ENCODE data around the gene PDCD1.

Gene PDCD1

GRCh38 chr2:241848761-241849615 lies 9.7 kb downstream of the PDCD1 start:
- Histone ChIP-seq H3F3A (ENCODE audit: low read depth) (no peaks in the 10 kb centered on the region), H3K9ac (ENCODE audit: low read depth, low read length, poor library complexity, severe bottlenecking) (no peak overlapping the region), H3K79me2 (ENCODE audit: insufficient read depth, low read length) (no peaks in the 10 kb centered on the region), H3K9me3 (ENCODE audit: insufficient read depth, low read depth, low read length) (no peaks in the 10 kb centered on the region), H2AFZ (ENCODE audit: low read length) (no peak overlapping the region), H3K4me1 (ENCODE audit: insufficient read depth, low read length, poor library complexity, severe bottlenecking) (no peaks in the 10 kb centered on the region), H4K20me1 (ENCODE audit: insufficient read depth, low read length, poor library complexity, severe bottlenecking) (no peaks in the 10 kb centered on the region), H3K36me3 (ENCODE audit: insufficient read depth, low read length) (no peaks in the 10 kb centered on the region), H3K9me2 (replicated peaks; ENCODE audit: low read depth, low read length) (no peaks in the 10 kb centered on the region), H3K27me3 (ENCODE audit: insufficient read depth, low read length, poor library complexity, severe bottlenecking) (no peaks in the 10 kb centered on the region), H3K4me2 (ENCODE audit: low read depth, low read length, poor library complexity, severe bottlenecking) (no peak overlapping the region), H3K4me3 (ENCODE audit: low read length, poor library complexity, severe bottlenecking) (no peak overlapping the region)
- no peak for TF ChIP-seq EZH2phosphoT487 (IDR thresholded peaks at IDR 0.05; ENCODE audit: borderline replicate concordance)
- TF ChIP-seq, protein P1, sequence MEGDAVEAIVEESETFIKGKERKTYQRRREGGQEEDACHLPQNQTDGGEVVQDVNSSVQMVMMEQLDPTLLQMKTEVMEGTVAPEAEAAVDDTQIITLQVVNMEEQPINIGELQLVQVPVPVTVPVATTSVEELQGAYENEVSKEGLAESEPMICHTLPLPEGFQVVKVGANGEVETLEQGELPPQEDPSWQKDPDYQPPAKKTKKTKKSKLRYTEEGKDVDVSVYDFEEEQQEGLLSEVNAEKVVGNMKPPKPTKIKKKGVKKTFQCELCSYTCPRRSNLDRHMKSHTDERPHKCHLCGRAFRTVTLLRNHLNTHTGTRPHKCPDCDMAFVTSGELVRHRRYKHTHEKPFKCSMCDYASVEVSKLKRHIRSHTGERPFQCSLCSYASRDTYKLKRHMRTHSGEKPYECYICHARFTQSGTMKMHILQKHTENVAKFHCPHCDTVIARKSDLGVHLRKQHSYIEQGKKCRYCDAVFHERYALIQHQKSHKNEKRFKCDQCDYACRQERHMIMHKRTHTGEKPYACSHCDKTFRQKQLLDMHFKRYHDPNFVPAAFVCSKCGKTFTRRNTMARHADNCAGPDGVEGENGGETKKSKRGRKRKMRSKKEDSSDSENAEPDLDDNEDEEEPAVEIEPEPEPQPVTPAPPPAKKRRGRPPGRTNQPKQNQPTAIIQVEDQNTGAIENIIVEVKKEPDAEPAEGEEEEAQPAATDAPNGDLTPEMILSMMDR (conservative IDR thresholded peaks at IDR 0.05; ENCODE audit: low read length), result no peak

DNA sequence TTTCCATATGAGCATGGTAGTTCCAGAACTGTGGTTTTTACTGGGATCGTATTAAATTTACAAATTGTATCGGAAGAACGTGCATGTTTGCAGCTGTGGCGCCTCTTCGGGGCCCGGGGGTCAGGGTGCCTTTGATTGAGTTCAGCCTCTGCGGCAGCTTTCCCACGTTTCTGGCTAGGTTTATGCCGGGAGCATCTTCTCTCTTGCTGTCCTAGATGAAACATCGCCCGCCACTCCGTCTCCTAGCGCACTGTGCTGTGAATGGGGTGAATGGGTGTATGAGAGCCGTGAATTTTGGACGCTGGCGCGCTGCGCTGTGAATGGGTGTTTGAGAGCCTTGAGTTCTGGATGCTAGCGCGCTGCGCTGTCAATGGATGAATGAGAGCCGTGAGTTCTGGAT lies 12.3 kb downstream of the PDCD1 start:
- no peaks in the 10 kb centered on the region for H4K20me1 ChIP-seq (ENCODE audit: insufficient read depth, low read length, poor library complexity, severe bottlenecking)
- no peak overlapping the region for H2AFZ ChIP-seq (ENCODE audit: low read length)
- TF ChIP-seq, protein P1 (conservative IDR thresholded peaks at IDR 0.05; ENCODE audit: low read length), result no peak
- TF ChIP-seq EZH2phosphoT487 (IDR thresholded peaks at IDR 0.05; ENCODE audit: borderline replicate concordance), result no peak
- H3K4me2 ChIP-seq (ENCODE audit: low read depth, low read length, poor library complexity, severe bottlenecking), result no peak overlapping the region
- H3K4me3 ChIP-seq (ENCODE audit: low read length, poor library complexity, severe bottlenecking), result no peak overlapping the region
- H3K9ac ChIP-seq (ENCODE audit: low read depth, low read length, poor library complexity, severe bottlenecking), result no peak overlapping the region
- no peaks in the 10 kb centered on the region for H3K9me2 ChIP-seq (replicated peaks; ENCODE audit: low read depth, low read length)
- no peaks in the 10 kb centered on the region for H3K79me2 ChIP-seq (ENCODE audit: insufficient read depth, low read length)
- no peaks in the 10 kb centered on the region for H3K27me3 ChIP-seq (ENCODE audit: insufficient read depth, low read length, poor library complexity, severe bottlenecking)
- H3K9me3 ChIP-seq (ENCODE audit: insufficient read depth, low read depth, low read length), result no peaks in the 10 kb centered on the region
- H3K4me1 ChIP-seq (ENCODE audit: insufficient read depth, low read length, poor library complexity, severe bottlenecking), result no peaks in the 10 kb centered on the region
- H3F3A ChIP-seq (ENCODE audit: low read depth), result no peaks in the 10 kb centered on the region
- H3K36me3 ChIP-seq (ENCODE audit: insufficient read depth, low read length), result no peaks in the 10 kb centered on the region

DNA sequence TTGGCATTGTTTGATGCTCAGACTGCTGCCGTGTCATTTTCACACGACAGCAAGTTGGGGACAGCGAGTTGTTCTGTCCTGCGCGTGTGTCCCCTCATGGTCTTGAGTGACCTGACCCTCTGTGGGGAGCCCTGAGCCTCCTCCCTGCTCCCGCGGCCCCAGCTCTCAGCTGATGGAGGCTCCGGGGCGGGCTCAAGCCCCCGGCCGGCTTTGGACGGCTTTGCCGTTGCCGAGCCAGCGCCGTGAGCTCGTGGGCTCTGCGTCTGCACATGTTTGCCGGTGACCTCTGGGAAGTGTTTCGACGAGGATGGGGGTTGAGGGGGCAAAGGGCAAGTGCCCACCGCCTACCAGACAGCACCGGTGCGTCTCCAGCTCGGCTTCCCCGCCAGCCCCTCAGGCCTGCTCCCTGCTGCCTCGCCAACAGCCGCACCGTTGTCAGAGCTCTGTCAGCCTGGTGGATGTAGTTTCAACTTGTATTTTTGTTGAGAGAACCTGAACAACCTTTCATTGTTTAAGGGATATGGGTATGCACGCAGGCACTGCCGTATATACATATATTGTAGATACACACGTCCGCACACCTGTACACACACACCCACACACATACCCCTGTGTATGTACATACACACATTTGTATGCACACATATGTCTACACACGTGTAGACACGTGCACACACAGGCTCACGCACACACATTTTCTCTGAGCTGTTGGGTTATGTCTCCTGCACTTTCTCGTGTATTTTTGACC lies 13.7 kb downstream of the PDCD1 start:
- Histone ChIP-seq H3K9me3 (ENCODE audit: insufficient read depth, low read depth, low read length) (no peaks in the 10 kb centered on the region), H3K9me2 (replicated peaks; ENCODE audit: low read depth, low read length) (no peaks in the 10 kb centered on the region), H3K36me3 (ENCODE audit: insufficient read depth, low read length) (no peaks in the 10 kb centered on the region), H3F3A (ENCODE audit: low read depth) (no peaks in the 10 kb centered on the region), H3K27me3 (ENCODE audit: insufficient read depth, low read length, poor library complexity, severe bottlenecking) (no peaks in the 10 kb centered on the region), H2AFZ (ENCODE audit: low read length) (no peak overlapping the region), H3K4me3 (ENCODE audit: low read length, poor library complexity, severe bottlenecking) (no peak overlapping the region), H3K9ac (ENCODE audit: low read depth, low read length, poor library complexity, severe bottlenecking) (no peak overlapping the region), H3K4me1 (ENCODE audit: insufficient read depth, low read length, poor library complexity, severe bottlenecking) (no peaks in the 10 kb centered on the region), H3K79me2 (ENCODE audit: insufficient read depth, low read length) (no peaks in the 10 kb centered on the region), H4K20me1 (ENCODE audit: insufficient read depth, low read length, poor library complexity, severe bottlenecking) (no peaks in the 10 kb centered on the region), H3K4me2 (ENCODE audit: low read depth, low read length, poor library complexity, severe bottlenecking) (no peak overlapping the region)
- TF ChIP-seq, protein P1 (conservative IDR thresholded peaks at IDR 0.05; ENCODE audit: low read length), result no peak
- no peak for TF ChIP-seq EZH2phosphoT487 (IDR thresholded peaks at IDR 0.05; ENCODE audit: borderline replicate concordance)

Measured in Loucy (cell line).